ENCODE data around the gene BAG2. TPM values are rescaled to one million over a fixed set of nuclear protein-coding genes. Genes with fewer than 3 reads are reported as not detected.

Gene BAG2
- total RNA-seq = 1 to 10 TPM; 2.5 to 2.9 TPM
- 2.8 TPM for polyA plus RNA-seq (2013, experiment 1 of 2)
- polyA plus RNA-seq (2013, experiment 2 of 2) = 2.6 TPM
- long read RNA-seq, experiment 1, full-length matches to known transcripts = 3 of 8 reads
- long read RNA-seq, experiment 1, partial matches to known transcripts = 3 of 8 reads
- long read RNA-seq, experiment 1, other reads (novel, unspliced or antisense) = 2 of 8 reads
- long read RNA-seq, experiment 2, full-length matches to known transcripts = 23 of 25 reads
- long read RNA-seq, experiment 2, partial matches to known transcripts = 0 of 25 reads
- long read RNA-seq, experiment 2, other reads (novel, unspliced or antisense) = 2 of 25 reads
- long read RNA-seq, experiment 3, full-length matches to known transcripts = 62 of 64 reads
- long read RNA-seq, experiment 3, partial matches to known transcripts = 0 of 64 reads
- long read RNA-seq, experiment 3, other reads (novel, unspliced or antisense) = 2 of 64 reads
- long read RNA-seq, experiment 4, full-length matches to known transcripts = 13 of 13 reads
- long read RNA-seq, experiment 4, partial matches to known transcripts = 0 of 13 reads
- long read RNA-seq, experiment 4, other reads (novel, unspliced or antisense) = 0 of 13 reads

GRCh38 chr6:57172136-57173055, at the start of gene BAG2:
TSS of gene BAG2 (plus strand) at chr6:57172326. CDS start at chr6:57172698, 372 bp downstream.
- H3K4me1 Mint-ChIP-seq = peaks cover 14% of the 10 kb centered on the region
- peak within 1 kb of the TSS; percentile 85 for H3K27ac Mint-ChIP-seq
- Histone ChIP-seq H3K27ac (ENCODE audit: low read depth, low read length) (peak within 1 kb of the TSS; percentile 60), H3K36me3 (ENCODE audit: control insufficient read depth, insufficient read depth, low read length) (peaks cover 9% of the 10 kb centered on the region), H3K4me1 (ENCODE audit: control insufficient read depth, insufficient read depth, low read length) (peaks cover 9% of the 10 kb centered on the region), H3K9ac (ENCODE audit: extremely low read depth, low read length, poor library complexity, severe bottlenecking) (peak within 1 kb of the TSS; percentile 62), H3K4me3 (ENCODE audit: low read length) (peak within 1 kb of the TSS; percentile 86), H3K9me3 (ENCODE audit: control insufficient read depth, low read length) (no peaks in the 10 kb centered on the region), H3K27me3 (ENCODE audit: control insufficient read depth, insufficient read depth, low read length, poor library complexity, severe bottlenecking) (peaks cover 14% of the 10 kb centered on the region)
- H3K9me3 Mint-ChIP-seq = no peaks in the 10 kb centered on the region
- H3K4me3 Mint-ChIP-seq = peak within 1 kb of the TSS; percentile 64
- peak; percentile 60 for TF ChIP-seq CTCF (conservative IDR thresholded peaks at IDR 0.05)
- H3K27me3 Mint-ChIP-seq (ENCODE audit: insufficient read depth) = peaks cover 20% of the 10 kb centered on the region
- peak; percentile 94 for DNase-seq
- peaks cover 7% of the 10 kb centered on the region for H3K36me3 Mint-ChIP-seq (ENCODE audit: low read depth)
- WGBS, 2 experiments (ENCODE audit: insufficient coverage in 1 of 2, insufficient read length in 1 of 2) = 0% methylated on average over 24 to 97 of the region's 97 CpGs

GRCh38 chr6:57123111-57123510, 49.0 kb upstream of the BAG2 start:
- Mint-ChIP-seq H3K9me3 (peaks cover 18% of the 10 kb centered on the region), H3K36me3 (ENCODE audit: low read depth) (peaks cover 40% of the 10 kb centered on the region), H3K27ac (no peak overlapping the region), H3K4me1 (no peaks in the 10 kb centered on the region), H3K4me3 (no peak overlapping the region), H3K27me3 (ENCODE audit: insufficient read depth) (no peaks in the 10 kb centered on the region)
- no peak overlapping the region for H3K9ac ChIP-seq (ENCODE audit: extremely low read depth, low read length, poor library complexity, severe bottlenecking)
- H3K36me3 ChIP-seq (ENCODE audit: control insufficient read depth, insufficient read depth, low read length) = peaks cover 12% of the 10 kb centered on the region
- H3K9me3 ChIP-seq (ENCODE audit: control insufficient read depth, low read length) = peaks cover 16% of the 10 kb centered on the region
- H3K4me3 ChIP-seq (ENCODE audit: low read length) = no peak overlapping the region
- no peaks in the 10 kb centered on the region for H3K4me1 ChIP-seq (ENCODE audit: control insufficient read depth, insufficient read depth, low read length)
- no peak overlapping the region for H3K27ac ChIP-seq (ENCODE audit: low read depth, low read length)
- no peaks in the 10 kb centered on the region for H3K27me3 ChIP-seq (ENCODE audit: control insufficient read depth, insufficient read depth, low read length, poor library complexity, severe bottlenecking)
- 95% methylated on average over 1 of the region's 1 CpG; no CpG with 5 or more reads in 1 of the 2 experiments for WGBS, 2 experiments (ENCODE audit: insufficient coverage in 1 of 2, insufficient read length in 1 of 2)
- DNase-seq = no peak
- no peak for TF ChIP-seq CTCF (conservative IDR thresholded peaks at IDR 0.05)

GRCh38 chr6:57127763-57128162, 44.4 kb upstream of the BAG2 start:
- DNase-seq = no peak
- Histone ChIP-seq H3K9ac (ENCODE audit: extremely low read depth, low read length, poor library complexity, severe bottlenecking) (no peak overlapping the region), H3K4me1 (ENCODE audit: control insufficient read depth, insufficient read depth, low read length) (no peaks in the 10 kb centered on the region), H3K9me3 (ENCODE audit: control insufficient read depth, low read length) (peaks cover 7% of the 10 kb centered on the region), H3K27ac (ENCODE audit: low read depth, low read length) (no peak overlapping the region), H3K4me3 (ENCODE audit: low read length) (no peak overlapping the region), H3K36me3 (ENCODE audit: control insufficient read depth, insufficient read depth, low read length) (peaks cover 8% of the 10 kb centered on the region), H3K27me3 (ENCODE audit: control insufficient read depth, insufficient read depth, low read length, poor library complexity, severe bottlenecking) (no peaks in the 10 kb centered on the region)
- Mint-ChIP-seq H3K27me3 (ENCODE audit: insufficient read depth) (no peaks in the 10 kb centered on the region), H3K9me3 (peaks cover 7% of the 10 kb centered on the region), H3K27ac (no peak overlapping the region), H3K36me3 (ENCODE audit: low read depth) (peaks cover 7% of the 10 kb centered on the region), H3K4me3 (no peak overlapping the region), H3K4me1 (no peaks in the 10 kb centered on the region)
- no peak for TF ChIP-seq CTCF (conservative IDR thresholded peaks at IDR 0.05)

All from endodermal cell (in vitro differentiated cells).